ENCODE results near the gene MYBL2. TPM values are rescaled to one million over a fixed set of nuclear protein-coding genes. Genes with fewer than 3 reads are reported as not detected.

Gene MYBL2
- total RNA-seq, 1 experiment from 2014 or later: 159 TPM

- H3K23ac ChIP-seq (ENCODE audit: insufficient read length, low read depth, low read length): no peak overlapping the region
- H4K8ac ChIP-seq (replicated peaks; ENCODE audit: insufficient read length, low read depth, low read length): no peak overlapping the region
- TF ChIP-seq, protein P1, sequence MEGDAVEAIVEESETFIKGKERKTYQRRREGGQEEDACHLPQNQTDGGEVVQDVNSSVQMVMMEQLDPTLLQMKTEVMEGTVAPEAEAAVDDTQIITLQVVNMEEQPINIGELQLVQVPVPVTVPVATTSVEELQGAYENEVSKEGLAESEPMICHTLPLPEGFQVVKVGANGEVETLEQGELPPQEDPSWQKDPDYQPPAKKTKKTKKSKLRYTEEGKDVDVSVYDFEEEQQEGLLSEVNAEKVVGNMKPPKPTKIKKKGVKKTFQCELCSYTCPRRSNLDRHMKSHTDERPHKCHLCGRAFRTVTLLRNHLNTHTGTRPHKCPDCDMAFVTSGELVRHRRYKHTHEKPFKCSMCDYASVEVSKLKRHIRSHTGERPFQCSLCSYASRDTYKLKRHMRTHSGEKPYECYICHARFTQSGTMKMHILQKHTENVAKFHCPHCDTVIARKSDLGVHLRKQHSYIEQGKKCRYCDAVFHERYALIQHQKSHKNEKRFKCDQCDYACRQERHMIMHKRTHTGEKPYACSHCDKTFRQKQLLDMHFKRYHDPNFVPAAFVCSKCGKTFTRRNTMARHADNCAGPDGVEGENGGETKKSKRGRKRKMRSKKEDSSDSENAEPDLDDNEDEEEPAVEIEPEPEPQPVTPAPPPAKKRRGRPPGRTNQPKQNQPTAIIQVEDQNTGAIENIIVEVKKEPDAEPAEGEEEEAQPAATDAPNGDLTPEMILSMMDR (conservative IDR thresholded peaks at IDR 0.05): no peak
- H2BK12ac ChIP-seq (ENCODE audit: insufficient read length, low read depth, low read length): no peak overlapping the region
- H3K4ac ChIP-seq (ENCODE audit: low read depth, low read length): no peak overlapping the region
- no peaks in the 10 kb centered on the region for H3K9me3 ChIP-seq (ENCODE audit: control insufficient read depth, low read depth, low read length)
- H3K56ac ChIP-seq (ENCODE audit: insufficient read length, low read depth, low read length): no peak overlapping the region
- no peaks in the 10 kb centered on the region for H3K23me2 ChIP-seq (ENCODE audit: insufficient read length, low read depth, low read length, poor library complexity, severe bottlenecking)
- Mint-ChIP-seq H3K36me3 (ENCODE audit: insufficient read depth in 1 of 3, low read depth in 3 of 3) (no peaks in the 10 kb centered on the region), H3K4me3 (no peak overlapping the region), H3K9me3 (no peaks in the 10 kb centered on the region), H3K27me3 (ENCODE audit: low read depth) (peaks cover 1% of the 10 kb centered on the region), H3K27ac (no peak overlapping the region), H3K4me1 (peaks cover 4 to 10% of the 10 kb centered on the region in 2 experiments)
- no peak overlapping the region for H2AK5ac ChIP-seq (ENCODE audit: insufficient read length, low read length)
- no CpG with 5 or more reads among the region's 7 CpGs for WGBS (ENCODE audit: extremely low coverage, insufficient read length, low lambda C conversion rate)
- H3K4me2 ChIP-seq (ENCODE audit: insufficient read depth, insufficient read length, low read length): no peak overlapping the region
- no peaks in the 10 kb centered on the region for H3K79me1 ChIP-seq (ENCODE audit: insufficient read depth, low read depth, low read length, poor library complexity, severe bottlenecking)
- no peaks in the 10 kb centered on the region for H4K20me1 ChIP-seq (ENCODE audit: control insufficient read depth, insufficient read depth, insufficient read length)
- H3K14ac ChIP-seq (ENCODE audit: insufficient read depth, low read length): no peak overlapping the region; the same call in 1 of the 2 replicates
- H2BK20ac ChIP-seq (ENCODE audit: low read depth, low read length, poor library complexity, severe bottlenecking): no peak overlapping the region
- H2AFZ ChIP-seq (ENCODE audit: low read length): no peak overlapping the region
- H2BK15ac ChIP-seq (ENCODE audit: low read depth, low read length): no peak overlapping the region
- H3K79me2 ChIP-seq (ENCODE audit: insufficient read depth, low read length): no peaks in the 10 kb centered on the region
- H3T11ph ChIP-seq (ENCODE audit: low read length): no peak overlapping the region
- no peaks in the 10 kb centered on the region; the same call in 1 of the 2 replicates for H3K4me1 ChIP-seq (ENCODE audit: insufficient read depth, low read length)
- H2BK5ac ChIP-seq (ENCODE audit: insufficient read length, low read length): no peak overlapping the region
- H4K91ac ChIP-seq (ENCODE audit: insufficient read length, low read depth, low read length): no peak overlapping the region
- no peak overlapping the region for H2BK120ac ChIP-seq (ENCODE audit: low read depth, low read length, poor library complexity, severe bottlenecking)
- no peak overlapping the region for H3K18ac ChIP-seq (ENCODE audit: insufficient read length, low read depth, low read length)
- no peak overlapping the region for H3K9ac ChIP-seq (ENCODE audit: extremely low read depth, insufficient read length, low read length)
- no peak for DNase-seq
- H3K27me3 ChIP-seq (ENCODE audit: insufficient read depth, low read length): no peaks in the 10 kb centered on the region
- no peak overlapping the region for H3K27ac ChIP-seq (ENCODE audit: insufficient read length, low read depth, low read length)
- no peak overlapping the region for H4K5ac ChIP-seq (ENCODE audit: insufficient read length, low read depth, low read length)
These were observed 71.0 kb downstream of the MYBL2 start for GRCh38 chr20:43737925-43738324.

All from H9 (cell line).